HG02642 (cell line): ENCODE data around the gene PYROXD2.
A peak's percentile ranks its signal among the peaks of the same experiment; 100 is the strongest.

Source experiments
- ATAC-seq: cut with Tn5 transposase; IDR thresholded peaks from one replicate; pipeline ENCODE4 v1.9.1; 2021; ENCODE audit warnings: mild to moderate bottlenecking; ENCODE audit not compliant: unreplicated experiment, poor library complexity

The PYROXD2 gene

DNA sequence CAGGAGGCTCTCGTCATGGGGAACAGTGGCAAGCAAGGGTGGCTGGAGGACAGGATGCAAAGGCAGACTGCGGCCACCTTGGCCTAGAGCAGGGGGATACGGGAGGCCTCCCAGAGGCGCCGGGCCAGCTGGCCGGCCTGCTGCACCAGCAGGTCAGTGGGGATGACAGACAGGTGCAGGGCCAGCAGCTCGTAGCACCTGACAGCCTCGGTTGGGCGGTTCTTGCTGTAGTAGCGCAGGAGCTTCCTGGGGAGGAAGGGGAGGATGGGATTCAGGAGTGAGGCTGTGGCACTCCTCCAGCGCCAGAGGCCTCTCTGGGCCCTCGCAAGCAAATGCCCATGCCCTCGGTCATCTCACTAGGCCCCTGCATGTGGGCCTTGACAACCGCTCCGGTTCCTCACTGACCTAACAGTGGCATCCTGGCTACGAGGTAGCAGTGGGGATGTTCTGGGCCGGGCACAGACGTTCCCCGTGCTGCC lies 2.5 kb upstream of the PYROXD2 start:
- ATAC-seq: no peak

DNA sequence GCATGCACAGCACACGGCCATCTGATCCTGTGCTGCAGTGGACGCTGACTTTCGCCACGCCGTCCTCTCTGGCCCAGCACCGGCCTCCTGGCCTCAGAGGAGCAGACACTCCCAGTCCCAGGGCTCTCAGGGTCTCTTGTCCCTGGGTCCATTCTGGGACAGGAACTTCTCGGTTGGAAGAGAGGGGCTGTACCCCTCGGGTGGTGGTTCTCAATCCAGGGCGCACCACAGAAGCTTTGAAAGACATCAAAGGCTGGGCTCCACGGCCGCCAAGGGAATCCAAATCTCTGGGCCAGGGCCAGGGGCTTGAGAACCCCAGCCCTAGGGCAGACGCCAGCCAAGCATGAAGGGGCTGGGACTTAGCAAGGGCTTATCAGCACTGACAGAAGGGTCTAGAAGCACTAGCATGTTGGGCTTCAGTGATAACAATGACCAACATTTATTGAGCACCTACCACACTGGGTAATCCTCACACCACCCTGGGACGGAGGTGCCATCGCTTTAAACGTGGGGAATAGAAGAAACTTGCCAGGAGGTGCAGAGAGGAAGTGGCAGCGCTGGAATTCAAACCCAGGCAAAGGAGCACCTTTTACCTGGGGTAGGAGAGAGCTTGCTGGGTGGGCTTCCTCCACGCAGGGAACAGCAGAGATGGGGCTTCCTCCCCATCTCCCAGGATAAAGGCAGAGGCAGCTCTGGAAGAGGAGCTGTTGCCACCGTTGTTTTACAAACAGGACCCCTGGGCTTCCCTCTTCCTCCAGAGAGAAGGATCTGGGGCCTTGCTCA lies 1.8 kb upstream of the PYROXD2 start:
- no peak for ATAC-seq

DNA sequence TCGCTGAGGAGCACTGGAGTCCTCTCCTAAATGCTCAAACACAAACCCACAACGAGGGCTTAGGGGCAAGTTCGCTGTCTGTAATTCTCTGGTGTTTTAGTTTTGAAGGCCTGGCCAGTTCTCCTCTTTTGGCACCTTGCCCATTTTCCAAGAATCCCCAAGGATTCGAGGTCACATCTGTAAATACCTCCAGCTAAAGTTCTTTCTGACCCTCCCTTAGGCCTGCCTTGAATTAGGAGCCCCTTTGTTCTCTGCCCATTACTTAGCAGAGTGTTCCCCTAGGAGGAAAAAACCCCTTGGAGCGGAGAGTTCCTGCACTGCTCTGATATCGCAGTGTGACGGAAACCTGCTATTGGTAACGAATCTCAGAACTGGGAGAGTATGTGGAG lies 743 bp upstream of the PYROXD2 start:
- ATAC-seq: no peak

DNA sequence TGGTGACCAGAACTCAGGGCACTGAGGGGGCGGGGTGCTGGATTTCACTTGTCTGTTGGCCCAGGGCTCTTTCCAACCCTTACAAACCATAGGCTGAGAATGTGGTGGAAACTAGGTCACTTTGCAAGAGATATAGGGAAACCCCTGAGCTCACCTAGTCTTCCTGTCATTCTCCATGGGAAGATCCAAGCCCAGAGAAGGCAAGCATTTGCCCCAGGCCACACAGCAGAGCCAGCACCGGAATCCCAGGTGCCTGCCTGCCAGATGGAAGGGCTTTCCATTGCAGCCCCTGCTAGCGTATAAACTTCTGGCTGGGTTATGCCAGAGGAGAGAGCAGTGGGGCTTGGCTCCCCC lies 427 bp downstream of the PYROXD2 start:
- no peak for ATAC-seq

DNA sequence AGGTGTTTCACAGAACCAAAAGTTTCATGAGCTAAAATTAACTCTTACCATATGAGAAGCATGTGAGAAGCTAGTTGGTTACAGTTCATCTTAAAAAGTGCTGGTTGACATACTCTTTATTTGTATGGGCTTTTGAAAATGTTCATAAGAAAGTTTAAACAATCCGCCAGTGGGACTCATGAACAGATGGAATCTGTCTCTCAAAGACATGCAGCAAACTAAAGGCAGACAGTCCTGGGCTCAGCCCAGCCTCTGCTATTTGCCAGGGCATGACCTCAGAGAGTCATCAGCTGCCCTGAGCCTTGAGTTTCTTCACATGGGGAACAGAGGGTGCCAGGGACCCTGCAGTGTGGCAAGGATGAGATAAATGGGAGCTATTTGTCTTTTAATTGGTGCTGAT lies 3.2 kb downstream of the PYROXD2 start:
- no peak for ATAC-seq

DNA sequence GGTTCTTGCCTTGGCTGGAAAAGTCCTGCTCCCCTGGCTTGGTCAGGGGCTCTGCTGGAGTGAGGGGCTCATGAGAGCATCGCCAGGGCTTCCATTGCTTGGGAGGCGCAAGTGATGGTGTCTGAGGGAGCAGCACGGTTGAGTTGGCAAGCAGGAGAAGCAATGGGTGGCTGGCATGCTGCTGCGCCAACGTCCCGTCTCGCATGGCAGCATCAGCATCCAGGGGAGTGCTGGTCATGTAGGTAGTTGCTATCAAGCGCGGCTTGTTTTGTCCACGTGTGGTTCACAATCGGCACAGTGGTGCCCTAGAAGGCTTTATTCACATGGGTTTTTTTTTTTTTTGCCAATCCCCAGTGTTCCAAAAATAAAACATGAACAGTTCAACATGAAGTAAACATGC lies 3.8 kb downstream of the PYROXD2 start:
- ATAC-seq: no peak

DNA sequence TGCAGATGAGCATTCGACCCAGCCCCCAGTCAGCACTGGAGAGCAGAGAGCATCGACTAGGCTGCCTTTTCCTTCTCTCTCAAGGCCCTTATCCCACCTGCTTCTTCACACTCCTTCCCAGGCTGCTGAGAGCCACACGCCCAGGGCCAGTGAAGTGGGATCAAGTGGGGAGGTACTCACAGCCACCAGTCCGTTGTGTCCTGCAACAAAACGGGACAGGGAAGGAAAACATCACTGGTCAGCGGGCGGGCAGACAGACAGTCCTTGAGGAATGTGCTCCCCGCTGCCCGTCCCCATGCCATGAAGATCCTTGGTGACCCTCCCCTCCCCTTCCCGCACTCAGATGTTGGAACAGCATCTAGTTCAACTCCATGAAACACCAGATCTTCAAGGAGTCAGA lies 4.2 kb downstream of the PYROXD2 start:
- ATAC-seq: no peak

DNA sequence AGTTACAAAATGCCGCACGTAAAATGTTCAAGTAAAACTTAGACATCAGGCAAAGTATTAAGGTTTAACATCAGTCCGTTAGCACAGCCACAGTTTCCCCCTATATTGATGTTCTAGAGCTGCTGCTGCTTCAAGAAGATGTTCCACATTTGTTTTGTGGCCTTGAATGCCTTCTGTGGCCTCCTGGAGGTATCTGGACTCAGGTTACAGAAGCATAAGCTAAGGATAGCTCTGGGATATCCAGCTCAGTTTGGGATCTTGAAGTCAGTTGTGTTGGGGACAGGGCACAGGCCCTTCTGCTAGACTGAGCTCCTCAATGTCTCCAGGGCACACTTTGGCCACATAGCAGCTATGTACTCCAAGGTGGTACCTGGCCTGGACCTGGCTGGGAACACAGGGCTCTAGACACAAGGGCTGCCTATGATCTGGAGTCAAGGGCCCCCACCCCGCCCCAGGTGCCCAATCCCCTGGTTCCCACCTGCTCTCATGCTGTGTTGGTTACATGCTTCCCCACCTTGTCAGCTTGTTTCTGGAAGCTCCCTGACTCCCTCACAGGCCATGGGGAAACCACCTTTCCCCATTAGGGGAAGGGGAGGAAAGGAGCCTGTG lies 4.7 kb downstream of the PYROXD2 start:
- ATAC-seq: no peak

DNA sequence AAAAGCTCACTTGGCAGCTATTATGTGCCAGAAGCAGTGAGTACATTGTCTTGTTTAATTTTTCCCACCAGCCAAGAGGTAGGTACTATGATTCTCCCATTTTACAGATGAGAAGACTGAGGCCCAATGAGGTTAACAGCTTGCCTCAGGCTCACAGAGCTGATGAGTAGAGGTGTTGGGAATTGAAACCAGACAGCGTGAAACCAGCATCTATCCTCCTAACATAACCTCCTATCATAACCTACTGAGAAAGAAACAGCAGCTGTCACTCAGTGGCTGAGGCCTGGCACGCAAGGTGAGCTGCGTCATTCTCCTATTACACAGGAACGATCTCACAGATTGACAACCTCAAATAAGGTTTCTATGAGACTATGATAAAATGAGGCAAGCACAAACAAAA lies 6.2 kb downstream of the PYROXD2 start:
- no peak for ATAC-seq

DNA sequence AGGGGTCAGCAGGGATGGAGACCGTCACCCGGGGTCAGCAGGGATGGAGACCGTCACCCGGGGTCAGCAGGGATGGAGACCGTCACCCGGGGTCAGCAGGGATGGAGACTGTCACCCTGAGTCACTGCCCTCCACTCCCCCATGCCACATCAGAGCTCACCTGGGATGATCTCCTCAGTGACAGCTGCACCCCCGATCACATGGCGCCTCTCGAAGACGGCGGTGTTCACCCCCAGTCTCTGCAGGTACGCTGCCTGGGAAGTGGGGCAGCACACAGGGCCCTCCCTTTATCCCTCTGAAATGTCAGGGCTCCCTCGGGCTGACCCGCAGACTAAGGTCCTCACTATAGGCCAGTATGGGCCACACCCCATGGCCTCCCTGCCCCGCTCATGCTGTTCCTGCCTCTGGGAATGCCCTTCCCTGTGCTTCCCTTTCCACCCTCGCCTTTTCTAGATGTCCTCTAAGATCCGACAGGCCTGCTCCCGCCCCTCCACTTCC lies 7.2 kb downstream of the PYROXD2 start:
- ATAC-seq: no peak

DNA sequence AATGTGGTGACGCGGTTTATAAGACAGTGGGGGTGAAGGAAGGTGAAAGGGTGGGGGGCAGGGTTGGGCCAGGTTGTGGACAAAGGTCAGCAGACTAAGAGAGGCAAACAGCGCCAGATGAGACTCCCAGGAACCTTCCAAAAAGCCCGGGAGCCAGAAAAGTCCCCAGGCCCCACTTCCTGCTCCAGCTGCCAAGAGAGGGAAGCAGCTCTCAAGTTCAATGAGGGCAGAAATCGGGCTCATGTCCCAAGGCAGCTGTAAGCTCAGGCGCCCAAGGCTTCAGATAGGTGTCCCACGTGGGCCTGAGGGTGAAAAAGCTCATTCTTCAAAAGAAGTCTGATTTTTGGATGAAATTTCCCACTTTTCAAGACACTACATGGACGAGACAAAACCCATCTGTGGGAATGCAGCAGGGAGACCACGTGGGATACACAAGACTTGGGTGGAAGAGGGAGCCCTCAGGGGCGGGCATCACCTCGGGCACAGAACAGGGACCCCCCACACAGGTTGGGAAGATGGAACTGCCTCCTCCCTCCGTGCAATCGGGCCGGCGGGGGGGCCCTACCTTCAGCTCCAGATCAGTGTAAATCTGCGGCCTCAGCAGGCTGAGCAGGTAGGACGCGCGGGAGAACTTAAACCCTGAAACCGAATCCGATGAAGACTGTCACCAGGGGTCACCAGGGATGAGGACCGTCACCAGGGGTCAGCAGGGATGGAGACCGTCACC lies 7.8 kb downstream of the PYROXD2 start:
- ATAC-seq: no peak

DNA sequence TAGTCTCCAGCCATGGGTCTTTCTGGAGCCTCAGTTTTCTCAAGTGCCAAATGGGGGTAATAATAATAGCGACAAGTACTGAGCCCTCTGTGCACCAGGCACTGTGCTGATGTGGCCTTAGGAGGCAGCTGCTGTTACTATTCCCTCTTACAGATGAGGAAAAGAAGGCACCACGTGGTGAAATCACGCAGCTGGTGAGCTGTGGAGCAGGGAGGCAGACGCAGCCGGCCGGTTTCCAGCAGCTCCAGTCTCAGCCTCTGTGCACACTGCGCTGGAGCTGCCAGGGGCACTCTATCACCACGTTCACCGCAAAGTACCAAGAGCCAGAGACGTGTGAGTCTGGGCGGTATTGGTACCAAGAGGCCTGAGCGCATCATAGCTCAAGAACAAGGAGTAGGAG lies 9.6 kb downstream of the PYROXD2 start:
- ATAC-seq: no peak

DNA sequence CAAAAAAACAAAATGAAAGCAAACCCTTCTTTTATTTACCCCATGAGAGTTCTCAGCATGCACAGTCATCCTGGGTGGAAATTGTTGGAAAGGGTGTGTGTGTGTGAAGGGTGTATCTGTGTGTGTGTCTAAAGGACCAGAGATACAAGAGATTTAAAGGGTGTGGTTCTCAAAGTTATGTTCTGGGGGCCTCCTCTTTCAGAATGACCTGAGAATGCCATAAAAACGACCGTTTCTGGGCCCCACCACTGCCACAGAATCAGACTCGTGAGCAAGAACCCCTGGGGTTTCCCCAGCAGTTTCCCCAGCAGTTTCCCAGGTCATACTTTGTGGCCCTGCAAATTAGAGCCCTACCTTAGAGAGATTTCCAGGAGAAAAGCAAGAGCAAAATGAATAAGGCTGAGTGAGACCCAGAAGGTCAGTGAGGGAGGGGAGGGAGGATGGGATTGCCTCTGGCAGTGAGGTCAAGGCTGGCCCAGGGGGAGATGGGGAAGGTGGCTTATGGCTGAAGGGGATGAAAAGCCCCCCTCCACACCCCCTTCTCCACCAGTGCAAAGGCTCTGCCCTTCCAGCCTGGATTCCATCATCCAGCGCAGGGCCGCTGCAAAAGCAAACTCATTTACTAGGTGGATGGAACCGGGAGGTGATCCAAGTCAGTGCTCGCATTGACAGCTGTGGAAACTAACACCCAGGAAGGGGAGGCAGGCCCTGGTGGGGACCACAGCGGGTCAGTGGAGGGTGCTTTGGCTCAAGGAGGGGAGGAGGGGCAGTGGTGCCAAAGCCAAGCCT lies 10.2 kb downstream of the PYROXD2 start:
- peak; percentile 58 for ATAC-seq

DNA sequence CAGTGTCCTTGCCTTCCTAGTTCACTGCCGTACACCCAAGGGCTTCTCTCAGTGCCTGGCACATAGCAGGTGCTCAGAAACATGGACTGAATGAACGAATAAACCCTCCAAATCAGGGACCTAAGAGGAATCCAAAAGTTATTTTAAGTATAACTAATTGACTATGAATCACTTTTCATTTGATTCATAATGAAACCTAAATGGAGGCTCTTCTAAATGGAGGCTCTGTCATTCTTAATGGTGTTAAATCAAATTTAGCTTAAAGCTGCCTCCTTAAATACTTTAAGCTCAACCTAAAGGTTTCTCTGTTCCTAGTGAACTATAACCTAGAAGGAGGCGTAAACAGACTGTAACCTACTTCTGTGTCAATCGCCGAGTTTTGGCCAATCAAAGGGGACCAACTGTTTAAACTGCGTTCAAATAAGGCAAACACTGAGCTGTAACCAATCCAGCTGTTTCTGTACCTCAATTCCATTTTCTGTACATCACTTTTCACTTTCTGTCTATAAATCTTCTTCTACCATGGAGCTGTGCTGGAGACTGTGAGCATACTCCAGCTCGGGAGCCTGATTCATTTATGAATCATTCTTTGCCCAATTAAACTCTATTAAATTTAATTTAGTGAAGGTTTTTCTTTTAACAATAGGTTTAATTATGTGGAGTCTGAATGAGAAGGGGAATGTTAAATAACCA lies 11.0 kb downstream of the PYROXD2 start:
- no peak for ATAC-seq

DNA sequence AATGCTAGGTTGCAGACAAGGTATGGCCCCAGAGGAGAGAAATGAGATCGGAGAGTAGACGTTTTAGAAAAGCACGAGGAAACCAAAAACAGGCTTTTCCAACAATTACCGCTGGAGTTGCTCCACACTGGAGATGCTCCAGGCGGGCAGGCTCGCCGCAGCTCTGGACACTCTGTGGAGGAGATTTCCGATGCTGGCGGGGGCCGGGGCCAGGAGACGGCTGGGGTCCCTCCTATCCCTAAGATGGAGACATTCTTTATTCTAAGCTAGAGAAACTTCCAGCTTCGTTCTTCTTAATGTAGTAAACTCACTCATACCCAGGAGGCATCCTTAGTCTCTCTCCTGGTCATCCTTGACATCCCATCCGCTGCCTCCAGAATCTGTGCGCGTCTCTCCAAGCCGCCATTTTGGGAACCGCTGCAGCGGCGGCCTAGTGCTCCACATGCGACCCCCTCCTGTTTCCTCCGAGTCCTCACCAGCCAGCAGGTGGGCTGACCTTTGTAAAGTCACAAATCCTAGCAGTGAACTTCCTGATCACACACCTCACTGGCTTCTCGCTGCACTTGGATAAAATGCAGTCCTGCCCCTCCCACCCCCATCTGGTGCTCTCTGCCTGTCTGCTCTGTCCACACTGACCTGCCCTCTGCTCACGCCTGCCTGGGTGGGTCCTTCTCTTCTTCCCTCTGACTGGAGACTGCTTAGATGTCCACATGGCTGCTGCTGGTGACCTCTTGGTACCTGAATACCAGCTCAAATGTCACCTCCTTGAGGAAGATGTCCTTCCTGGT lies 11.9 kb downstream of the PYROXD2 start:
- ATAC-seq: no peak

DNA sequence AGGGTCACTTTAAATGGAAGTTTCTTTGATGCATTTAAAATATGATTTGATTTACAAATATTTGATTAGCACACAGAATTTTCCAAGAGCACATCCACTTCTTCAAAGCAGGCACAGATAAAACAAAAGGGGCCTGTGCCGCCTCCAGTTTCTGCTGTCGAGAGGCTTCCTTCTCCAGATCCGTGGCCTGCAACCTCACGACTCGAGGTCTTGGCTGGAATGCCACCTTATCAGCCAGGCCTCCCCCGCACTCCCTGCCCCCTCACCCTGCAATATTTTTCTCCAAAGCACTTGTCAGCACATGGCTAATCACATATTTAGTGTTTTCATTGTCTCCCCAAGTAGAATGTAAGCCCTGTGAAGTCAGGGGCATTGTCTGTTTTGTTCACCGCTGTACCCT lies 12.5 kb downstream of the PYROXD2 start:
- no peak for ATAC-seq

DNA sequence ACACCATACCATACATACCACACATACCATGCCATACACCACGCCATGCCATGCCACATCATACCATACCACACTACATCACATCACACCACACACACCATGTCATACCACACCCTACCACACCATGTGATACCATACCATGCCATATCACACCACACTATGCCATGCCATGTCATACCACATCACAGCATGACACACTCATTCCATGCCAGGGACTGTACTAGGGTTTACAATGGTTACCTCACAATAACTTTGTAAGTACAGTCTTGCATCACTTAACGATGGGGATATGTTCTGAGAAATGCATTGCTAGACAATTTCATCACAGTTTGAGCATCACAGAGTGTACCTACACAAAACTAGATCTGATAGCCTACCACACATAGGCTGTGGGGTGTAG lies 14.5 kb downstream of the PYROXD2 start:
- ATAC-seq: no peak

DNA sequence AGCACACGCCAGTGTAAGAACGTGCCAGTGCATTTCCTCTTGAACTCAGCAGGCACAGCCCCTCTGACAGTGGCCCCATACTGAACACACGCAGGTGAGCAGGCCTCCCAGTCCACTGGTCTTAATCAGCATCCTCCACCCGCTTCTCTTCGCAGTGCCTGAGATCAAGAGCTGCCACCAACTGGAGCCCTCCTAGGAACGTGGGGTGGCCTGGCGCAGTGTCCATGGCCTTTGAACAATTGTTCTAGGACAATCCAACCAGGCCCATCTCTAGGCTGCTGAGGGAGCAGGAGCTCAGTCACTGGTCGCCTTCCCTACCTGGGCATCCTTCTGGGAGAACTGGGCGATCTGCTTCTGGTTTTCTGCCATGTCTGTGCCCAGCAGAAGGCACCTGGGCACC lies 15.2 kb downstream of the PYROXD2 start:
- ATAC-seq: no peak

DNA sequence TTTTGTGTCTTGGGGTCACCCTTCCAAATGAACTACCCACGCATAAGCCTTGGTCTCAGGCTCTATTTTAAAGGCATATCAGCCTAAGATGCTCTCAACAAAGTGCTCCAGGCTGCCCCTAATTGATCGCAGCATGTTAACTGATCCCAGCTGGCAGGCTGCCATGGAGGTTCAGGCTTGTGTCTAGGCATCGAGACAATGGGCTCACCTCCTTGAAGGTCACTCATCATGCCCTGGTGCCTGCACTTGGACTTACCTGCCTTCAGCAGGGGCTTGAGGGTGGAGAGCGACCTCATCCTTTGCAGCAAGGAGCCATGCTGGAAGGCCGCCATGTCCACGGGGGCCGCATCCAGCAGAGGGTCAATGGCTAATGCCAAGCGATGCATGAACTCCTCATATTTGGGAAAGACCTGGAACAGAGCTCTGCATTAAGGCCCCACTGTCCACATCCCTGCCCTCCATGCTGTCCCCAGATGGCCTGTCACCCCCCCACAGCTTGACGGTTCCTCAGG lies 17.8 kb downstream of the PYROXD2 start:
- no peak for ATAC-seq
